ENCODE results near the gene HIPK3.
"Not testable (repeated sequence)": the region's sequence is repeated elsewhere in the genome, so short reads cannot be mapped to it uniquely, and the experiment has no call there.

Gene HIPK3

GRCh38 chr11:33347490-33348125 is 90.4 kb downstream of the HIPK3 start:
- Histone ChIP-seq H3K4me3 (ENCODE audit: insufficient read depth, low read depth, low read length) (no peak overlapping the region), H3K27me3 (ENCODE audit: control insufficient read depth, insufficient read depth, low read length, poor library complexity, severe bottlenecking) (no peaks in the 10 kb centered on the region), H3K4me1 (ENCODE audit: control insufficient read depth, insufficient read depth, low read length) (no peaks in the 10 kb centered on the region), H3K36me3 (ENCODE audit: control insufficient read depth, insufficient read depth, low read length) (peaks cover 16% of the 10 kb centered on the region), H3K27ac (ENCODE audit: insufficient read depth, low read depth, low read length, poor library complexity, severe bottlenecking) (no peak overlapping the region), H3K9me3 (ENCODE audit: control insufficient read depth, low read length) (no peaks in the 10 kb centered on the region)
- WGBS, 2 experiments, result 87 to 92% methylated on average over 2 of the region's 2 CpGs

- H3K27me3 ChIP-seq (ENCODE audit: control insufficient read depth, insufficient read depth, low read length, poor library complexity, severe bottlenecking), result no peaks in the 10 kb centered on the region
- no peak overlapping the region for H3K27ac ChIP-seq (ENCODE audit: insufficient read depth, low read depth, low read length, poor library complexity, severe bottlenecking)
- peaks cover 24% of the 10 kb centered on the region for H3K36me3 ChIP-seq (ENCODE audit: control insufficient read depth, insufficient read depth, low read length)
- H3K4me1 ChIP-seq (ENCODE audit: control insufficient read depth, insufficient read depth, low read length), result no peaks in the 10 kb centered on the region
- 96 to 97% methylated on average over 4 of the region's 4 CpGs for WGBS, 2 experiments
- H3K9me3 ChIP-seq (ENCODE audit: control insufficient read depth, low read length), result no peaks in the 10 kb centered on the region
- no peak overlapping the region for H3K4me3 ChIP-seq (ENCODE audit: insufficient read depth, low read depth, low read length)
These were observed 93.1 kb downstream of the HIPK3 start for GRCh38 chr11:33350287-33350686.

GRCh38 chr11:33358150-33358831 is 101.1 kb downstream of the HIPK3 start:
- 91% methylated on average over 4 of the region's 4 CpGs for WGBS, 2 experiments
- no peaks in the 10 kb centered on the region for H3K27me3 ChIP-seq (ENCODE audit: control insufficient read depth, insufficient read depth, low read length, poor library complexity, severe bottlenecking)

DNA sequence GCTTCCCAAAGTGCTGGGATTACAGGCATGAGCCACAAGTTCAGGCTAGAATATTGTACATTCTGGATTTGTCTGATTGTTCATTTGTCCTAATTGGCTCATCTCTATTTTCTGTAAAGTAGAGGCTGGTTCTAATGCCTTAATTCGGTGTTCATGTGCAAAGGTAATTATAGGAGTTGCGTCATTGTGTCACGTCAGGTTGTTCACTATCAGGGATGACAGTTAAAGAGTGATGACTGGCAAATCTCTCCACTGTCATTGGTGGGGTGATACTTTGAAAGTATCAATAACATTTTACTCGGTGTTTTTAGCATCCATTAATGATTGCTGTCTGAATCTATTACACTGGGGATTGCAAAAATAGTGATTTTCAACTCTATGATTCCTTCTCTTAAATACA is 103.5 kb downstream of the HIPK3 start:
- H3K36me3 ChIP-seq (ENCODE audit: control insufficient read depth, insufficient read depth, low read length), result no peaks in the 10 kb centered on the region
- H3K9me3 ChIP-seq (ENCODE audit: control insufficient read depth, low read length), result no peaks in the 10 kb centered on the region
- no peaks in the 10 kb centered on the region for H3K4me1 ChIP-seq (ENCODE audit: control insufficient read depth, insufficient read depth, low read length)
- H3K27ac ChIP-seq (ENCODE audit: insufficient read depth, low read depth, low read length, poor library complexity, severe bottlenecking), result no peak overlapping the region
- no peak overlapping the region for H3K4me3 ChIP-seq (ENCODE audit: insufficient read depth, low read depth, low read length)
- whole genome bisulfite sequencing, 2 experiments, result 95 to 96% methylated on average over 4 of the region's 4 CpGs
- H3K27me3 ChIP-seq (ENCODE audit: control insufficient read depth, insufficient read depth, low read length, poor library complexity, severe bottlenecking), result no peaks in the 10 kb centered on the region

More at GRCh38 chr11:33358150-33358831, 101.1 kb downstream of the HIPK3 start:
- no peaks in the 10 kb centered on the region for H3K4me1 ChIP-seq (ENCODE audit: control insufficient read depth, insufficient read depth, low read length)
- no peak overlapping the region for H3K4me3 ChIP-seq (ENCODE audit: insufficient read depth, low read depth, low read length)
- no peaks in the 10 kb centered on the region for H3K9me3 ChIP-seq (ENCODE audit: control insufficient read depth, low read length)
- peaks cover 5% of the 10 kb centered on the region for H3K36me3 ChIP-seq (ENCODE audit: control insufficient read depth, insufficient read depth, low read length)
- H3K27ac ChIP-seq (ENCODE audit: insufficient read depth, low read depth, low read length, poor library complexity, severe bottlenecking), result no peak overlapping the region

- Histone ChIP-seq H3K9me3 (ENCODE audit: control insufficient read depth, low read length) (no peaks in the 10 kb centered on the region), H3K4me1 (ENCODE audit: control insufficient read depth, insufficient read depth, low read length) (no peaks in the 10 kb centered on the region), H3K27ac (ENCODE audit: insufficient read depth, low read depth, low read length, poor library complexity, severe bottlenecking) (no peak overlapping the region), H3K36me3 (ENCODE audit: control insufficient read depth, insufficient read depth, low read length) (no peaks in the 10 kb centered on the region), H3K27me3 (ENCODE audit: control insufficient read depth, insufficient read depth, low read length, poor library complexity, severe bottlenecking) (no peaks in the 10 kb centered on the region), H3K4me3 (ENCODE audit: insufficient read depth, low read depth, low read length) (no peak overlapping the region)
- 43 to 45% methylated on average over 6 of the region's 6 CpGs for WGBS, 2 experiments
These were observed 105.1 kb downstream of the HIPK3 start for GRCh38 chr11:33362051-33362910.

DNA sequence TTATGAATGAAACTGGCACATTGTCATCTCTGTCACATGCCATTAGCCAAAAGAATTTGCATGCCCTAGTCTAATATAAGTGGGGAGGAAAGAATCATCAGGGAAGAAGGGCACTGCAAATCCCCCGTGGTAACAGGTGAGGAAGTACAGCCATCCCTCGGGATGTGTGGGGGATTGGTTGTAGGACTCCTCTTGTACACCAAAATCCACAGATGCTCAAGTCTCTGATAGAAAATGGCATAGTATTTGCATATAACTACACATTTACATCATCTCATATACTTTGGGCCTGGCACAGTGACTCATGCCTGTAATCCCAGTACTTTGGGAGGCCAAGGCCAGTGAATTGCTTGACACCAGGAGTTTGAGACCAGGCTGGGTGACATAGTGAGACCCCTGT is 109.7 kb downstream of the HIPK3 start:
- H3K36me3 ChIP-seq (ENCODE audit: control insufficient read depth, insufficient read depth, low read length), result no peaks in the 10 kb centered on the region
- H3K4me1 ChIP-seq (ENCODE audit: control insufficient read depth, insufficient read depth, low read length), result no peaks in the 10 kb centered on the region
- no peaks in the 10 kb centered on the region for H3K27me3 ChIP-seq (ENCODE audit: control insufficient read depth, insufficient read depth, low read length, poor library complexity, severe bottlenecking)
- no peak overlapping the region for H3K4me3 ChIP-seq (ENCODE audit: insufficient read depth, low read depth, low read length)
- no peaks in the 10 kb centered on the region for H3K9me3 ChIP-seq (ENCODE audit: control insufficient read depth, low read length)
- H3K27ac ChIP-seq (ENCODE audit: insufficient read depth, low read depth, low read length, poor library complexity, severe bottlenecking), result no peak overlapping the region
- 89 to 93% methylated on average over 2 of the region's 2 CpGs for WGBS, 2 experiments

- H3K9me3 ChIP-seq (ENCODE audit: control insufficient read depth, low read length); H3K27me3 ChIP-seq (ENCODE audit: control insufficient read depth, insufficient read depth, low read length, poor library complexity, severe bottlenecking); H3K36me3 ChIP-seq (ENCODE audit: control insufficient read depth, insufficient read depth, low read length); H3K4me1 ChIP-seq (ENCODE audit: control insufficient read depth, insufficient read depth, low read length); H3K4me3 ChIP-seq (ENCODE audit: insufficient read depth, low read depth, low read length); H3K27ac ChIP-seq (ENCODE audit: insufficient read depth, low read depth, low read length, poor library complexity, severe bottlenecking): not testable (repeated sequence)
- WGBS, 2 experiments, result 92% methylated on average over 2 to 3 of the region's 4 CpGs
These were observed 111.3 kb downstream of the HIPK3 start for GRCh38 chr11:33368475-33368874.

DNA sequence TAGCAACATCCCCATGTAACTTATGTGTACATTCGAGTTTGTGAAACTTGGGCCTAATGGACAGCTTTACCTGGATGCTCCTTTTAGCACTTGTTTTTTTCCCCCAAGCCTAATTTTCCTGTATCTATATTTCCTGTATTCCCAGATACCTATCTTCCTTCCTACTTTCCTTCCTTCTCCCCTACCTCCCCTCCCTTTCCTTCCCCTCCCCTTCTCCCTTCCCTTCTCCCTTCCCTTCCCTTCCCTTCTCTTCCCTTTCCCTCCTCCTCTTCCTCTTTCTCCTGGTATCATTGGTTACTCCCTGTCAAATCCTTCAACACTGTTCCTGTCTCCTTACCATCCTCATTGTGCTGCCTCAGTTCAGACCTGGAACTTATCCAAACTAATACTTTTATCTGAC is 111.8 kb downstream of the HIPK3 start:
- Histone ChIP-seq H3K4me1 (ENCODE audit: control insufficient read depth, insufficient read depth, low read length) (no peaks in the 10 kb centered on the region), H3K27ac (ENCODE audit: insufficient read depth, low read depth, low read length, poor library complexity, severe bottlenecking) (no peak overlapping the region), H3K9me3 (ENCODE audit: control insufficient read depth, low read length) (no peaks in the 10 kb centered on the region), H3K36me3 (ENCODE audit: control insufficient read depth, insufficient read depth, low read length) (no peaks in the 10 kb centered on the region), H3K27me3 (ENCODE audit: control insufficient read depth, insufficient read depth, low read length, poor library complexity, severe bottlenecking) (peaks cover 4% of the 10 kb centered on the region), H3K4me3 (ENCODE audit: insufficient read depth, low read depth, low read length) (no peak overlapping the region)
- WGBS, 2 experiments, result 85 to 93% methylated on average over 1 of the region's 1 CpG

GRCh38 chr11:33373636-33374035 is 116.5 kb downstream of the HIPK3 start:
- Histone ChIP-seq H3K27me3 (ENCODE audit: control insufficient read depth, insufficient read depth, low read length, poor library complexity, severe bottlenecking) (peaks cover 50% of the 10 kb centered on the region), H3K27ac (ENCODE audit: insufficient read depth, low read depth, low read length, poor library complexity, severe bottlenecking) (no peak overlapping the region), H3K9me3 (ENCODE audit: control insufficient read depth, low read length) (no peaks in the 10 kb centered on the region)

DNA sequence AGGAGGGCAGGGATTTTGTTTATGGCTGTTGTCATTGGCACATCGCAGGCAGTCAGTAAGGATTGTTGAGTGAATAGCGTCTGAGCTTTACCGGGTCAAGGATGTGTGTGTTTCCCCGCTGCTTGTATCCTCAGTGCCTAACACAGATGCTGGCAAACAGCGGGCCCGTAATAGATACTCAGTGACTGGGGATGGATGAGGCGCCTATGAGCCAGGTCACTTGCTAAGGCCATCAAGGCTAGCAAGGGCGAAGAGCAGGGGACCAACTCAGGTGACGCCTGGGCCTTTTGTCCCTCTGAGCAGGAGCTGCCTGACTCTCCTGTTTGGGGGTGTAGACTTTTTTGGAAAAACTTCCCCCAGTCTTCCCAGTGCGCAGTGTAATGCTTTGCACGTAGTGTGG is 118.1 kb downstream of the HIPK3 start:
- Histone ChIP-seq H3K27ac (ENCODE audit: insufficient read depth, low read depth, low read length, poor library complexity, severe bottlenecking) (no peak overlapping the region), H3K4me3 (ENCODE audit: insufficient read depth, low read depth, low read length) (peak overlapping the region; percentile 54), H3K36me3 (ENCODE audit: control insufficient read depth, insufficient read depth, low read length) (no peaks in the 10 kb centered on the region), H3K9me3 (ENCODE audit: control insufficient read depth, low read length) (no peaks in the 10 kb centered on the region), H3K27me3 (ENCODE audit: control insufficient read depth, insufficient read depth, low read length, poor library complexity, severe bottlenecking) (peaks cover 56% of the 10 kb centered on the region), H3K4me1 (ENCODE audit: control insufficient read depth, insufficient read depth, low read length) (peaks cover 8% of the 10 kb centered on the region)
- WGBS, 2 experiments, result 87 to 89% methylated on average over 11 of the region's 11 CpGs

More at GRCh38 chr11:33373636-33374035, 116.5 kb downstream of the HIPK3 start:
- Histone ChIP-seq H3K4me3 (ENCODE audit: insufficient read depth, low read depth, low read length) (no peak overlapping the region), H3K4me1 (ENCODE audit: control insufficient read depth, insufficient read depth, low read length) (peaks cover 8% of the 10 kb centered on the region), H3K36me3 (ENCODE audit: control insufficient read depth, insufficient read depth, low read length) (no peaks in the 10 kb centered on the region)
- 74 to 84% methylated on average over 6 of the region's 6 CpGs for WGBS, 2 experiments

All from ectodermal cell (in vitro differentiated cells).